GM19043 (cell line): ENCODE results near the gene RAB6B.

Experiments used
- ATAC-seq: cut with Tn5 transposase; IDR thresholded peaks from one replicate; pipeline ENCODE4 v1.9.1; 2021; ENCODE audit warnings: low read depth; ENCODE audit not compliant: unreplicated experiment

RAB6B gene

DNA sequence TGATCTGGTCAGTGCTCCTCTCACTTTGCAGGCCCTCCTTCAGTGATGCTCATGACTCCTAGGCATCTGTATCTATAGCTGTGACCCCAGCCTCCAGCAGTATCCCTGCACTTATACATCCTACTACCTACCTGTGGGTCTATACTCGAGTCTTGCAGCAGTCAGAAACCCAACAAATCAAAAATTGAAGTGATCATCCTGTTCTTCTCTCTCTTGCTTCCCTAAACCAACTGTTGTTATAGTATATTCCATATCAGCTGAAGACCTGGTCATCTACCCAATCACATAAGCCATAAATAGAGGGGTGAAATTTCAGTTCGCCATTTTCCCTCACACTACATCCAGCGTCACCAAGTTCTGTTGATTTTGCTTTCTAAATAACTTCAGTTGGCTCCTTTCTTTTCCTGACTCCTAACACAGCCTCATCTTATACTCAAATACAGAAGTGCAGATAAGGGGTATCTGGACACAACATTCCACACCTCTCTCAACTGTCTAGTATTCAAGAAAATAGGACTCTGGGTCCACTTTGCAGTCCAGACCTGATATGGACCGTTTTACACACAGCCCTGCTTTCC is 116.0 kb downstream of the RAB6B start:
- no peak for ATAC-seq

DNA sequence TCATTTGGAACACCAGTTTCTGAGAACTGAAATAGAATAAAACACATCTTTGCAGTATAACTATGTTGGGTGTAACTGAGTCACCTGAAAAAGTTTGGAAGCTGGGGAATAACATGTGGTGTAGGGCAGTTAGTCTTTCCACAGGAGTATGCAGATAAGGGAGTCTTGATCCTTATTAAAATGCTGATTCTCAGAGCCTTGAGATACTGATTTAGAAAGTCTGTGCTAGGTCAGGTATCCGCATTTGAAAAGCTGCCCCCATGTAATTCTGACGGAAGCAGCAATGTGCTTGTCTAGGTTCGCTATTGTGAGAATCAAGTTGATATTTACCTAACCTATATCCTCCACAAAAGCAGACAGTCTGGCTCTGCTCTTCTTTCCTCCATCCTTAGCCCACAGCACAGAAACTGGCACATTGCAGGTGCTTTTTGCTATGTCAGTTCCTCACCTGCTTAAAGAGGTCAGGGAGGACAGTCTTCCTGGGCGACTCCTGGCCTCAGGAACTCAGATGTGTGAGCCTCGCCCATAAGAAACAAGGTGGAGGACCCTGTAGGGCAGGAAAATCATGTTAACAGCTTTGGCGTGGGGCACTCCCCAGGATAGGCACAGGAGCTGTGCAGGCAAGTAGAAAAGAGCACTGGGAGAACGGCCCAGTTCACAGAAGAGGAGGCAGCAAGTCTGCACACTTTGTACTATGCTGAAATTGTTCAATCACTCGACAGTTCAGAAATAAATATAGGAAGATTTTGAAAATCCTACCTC is 117.7 kb downstream of the RAB6B start:
- no peak for ATAC-seq

DNA sequence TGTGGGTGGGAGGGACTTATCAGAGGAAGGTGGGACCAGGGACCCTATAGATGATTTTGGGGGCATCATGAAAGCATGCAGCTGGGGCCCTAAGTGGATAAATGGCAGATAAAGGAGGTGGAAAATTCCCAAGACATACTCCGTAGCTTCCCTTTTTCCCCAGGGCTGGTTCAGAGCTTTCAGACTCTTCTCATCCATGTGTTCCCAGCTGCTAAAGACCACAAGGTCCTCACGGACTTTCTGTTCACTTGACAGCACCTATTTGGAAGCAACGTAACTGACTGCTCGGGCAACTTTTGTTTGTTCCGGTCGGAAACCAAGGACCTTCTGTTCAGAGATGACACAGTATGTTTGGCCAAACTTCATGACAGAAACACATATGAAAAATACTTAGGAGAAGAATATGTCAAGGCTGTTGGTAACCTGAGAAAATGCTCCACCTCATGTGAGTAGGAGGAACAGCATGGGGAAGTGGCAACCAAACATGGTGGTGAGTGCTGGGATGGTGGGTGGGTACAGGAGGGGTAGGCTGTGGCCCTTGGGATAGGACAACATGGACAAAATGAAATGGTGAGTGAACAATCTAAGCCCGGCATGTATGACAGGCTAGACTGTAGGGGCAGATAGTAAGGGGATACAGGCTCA is 118.8 kb downstream of the RAB6B start:
- no peak for ATAC-seq

DNA sequence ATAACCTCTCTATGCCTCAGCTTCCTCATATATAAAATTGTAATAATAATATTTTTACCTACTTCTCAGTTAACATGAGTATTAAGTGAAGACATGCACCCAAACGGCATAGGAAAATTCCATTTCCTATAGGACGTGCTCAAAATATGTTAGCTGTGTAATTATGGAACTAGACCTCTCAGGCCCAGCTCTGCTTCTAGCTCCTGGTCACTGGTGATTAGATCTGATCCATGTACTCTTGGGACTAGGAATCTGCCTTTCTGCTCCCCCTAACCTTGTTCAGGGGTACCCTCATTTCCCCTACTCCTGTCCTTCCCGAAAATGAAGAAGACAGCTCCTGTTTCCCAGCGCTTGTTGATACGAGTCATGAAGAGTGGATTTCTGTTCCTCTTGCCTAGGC is 119.8 kb downstream of the RAB6B start:
- no peak for ATAC-seq

DNA sequence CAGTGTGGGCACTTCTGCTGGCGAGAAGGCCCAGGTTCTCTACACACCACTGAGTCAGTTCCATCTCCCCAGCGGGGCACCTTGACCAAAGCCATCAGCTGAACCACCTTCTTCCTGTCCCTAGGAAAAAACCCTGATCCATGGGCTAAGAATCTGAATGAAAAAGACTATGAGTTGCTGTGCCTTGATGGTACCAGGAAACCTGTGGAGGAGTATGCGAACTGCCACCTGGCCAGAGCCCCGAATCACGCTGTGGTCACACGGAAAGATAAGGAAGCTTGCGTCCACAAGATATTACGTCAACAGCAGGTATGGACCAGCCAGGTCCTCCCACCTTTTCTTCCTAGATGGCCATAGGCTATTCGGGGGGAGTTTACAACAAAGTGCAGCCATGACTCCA is 120.4 kb downstream of the RAB6B start:
- ATAC-seq = no peak
